Lower lobe of right lung (tissue), 2 donors: ENCODE results near the gene SLX4IP. TPM values are rescaled to one million over a fixed set of nuclear protein-coding genes. Genes with fewer than 3 reads are reported as not detected.

Experiments
- ATAC-seq, 2 donors: fragments of 200-7000 bp; cut with Tn5 transposase; one replicate each; pipeline ENCODE4 v1.9.1; 2020 to 2022; ENCODE audit warnings: mild to moderate bottlenecking in 2 of 2, moderate library complexity in 2 of 2
- DNase-seq: peaks from one replicate; pipeline ENCODE4 v3.0.0-alpha.2; 2020
- H3K27ac ChIP-seq: fragments of 200-600 bp; one replicate; pipeline ENCODE4 v1.8.0; 2022
- H3K27me3 ChIP-seq: fragments of 200-600 bp; one replicate; pipeline ENCODE4 v1.8.0; 2022; ENCODE audit warnings: low read depth
- H3K36me3 ChIP-seq: fragments of 200-600 bp; one replicate; pipeline ENCODE4 v1.8.0; 2022; ENCODE audit warnings: mild to moderate bottlenecking
- H3K4me1 ChIP-seq: fragments of 200-600 bp; one replicate; pipeline ENCODE4 v1.8.0; 2022
- H3K4me3 ChIP-seq: fragments of 200-600 bp; one replicate; pipeline ENCODE4 v1.8.0; 2022; ENCODE audit warnings: mild to moderate bottlenecking
- H3K9me3 ChIP-seq: fragments of 200-600 bp; one replicate; pipeline ENCODE4 v1.8.0; 2022
- CTCF ChIP-seq: fragments of 200-600 bp; IDR thresholded peaks from one replicate; pipeline ENCODE4 v1.8.0; 2022; ENCODE audit warnings: antibody characterized with exemption, mild to moderate bottlenecking
- intact Hi-C: fragments of 100-400 bp; cut with DNase I; formaldehyde crosslinking; loops from one replicate; pipeline ENCODE4 v1.11.0; 2022
- total RNA-seq: library from RNA; stranded (reverse); fragmentation: NEBNext Ultra II Directional; extraction: Animal tissue kit (Norgen Biotek cat#: 25700); gene quantifications from one replicate; pipeline ENCODE4 v1.2.1, GENCODE V29; 2021
- donor health status: DM: no; HTN: yes; CAD: no; lungs with severe emphysema.

The SLX4IP gene
- total RNA-seq, 1 donor from 2014 or later = 5.8 TPM

GRCh38 chr20:10432079-10432478 is 3.0 kb upstream of the SLX4IP start:
- H3K27me3 ChIP-seq = no peaks in the 10 kb centered on the region
- no peaks in the 10 kb centered on the region for H3K9me3 ChIP-seq
- H3K4me1 ChIP-seq = peaks cover 33% of the 10 kb centered on the region
- no peaks in the 10 kb centered on the region for H3K36me3 ChIP-seq
- H3K4me3 ChIP-seq = no peak overlapping the region
- DNase-seq (no peak), ATAC-seq (no peak)
- intact Hi-C loops = no loop called here
- no peak for TF ChIP-seq CTCF
- H3K27ac ChIP-seq = no peak overlapping the region

- Histone ChIP-seq H3K4me1 (peaks cover 33% of the 10 kb centered on the region), H3K4me3 (peak overlapping the region; percentile 97), H3K36me3 (no peaks in the 10 kb centered on the region), H3K9me3 (no peaks in the 10 kb centered on the region), H3K27me3 (no peaks in the 10 kb centered on the region), H3K27ac (peak overlapping the region; percentile 94)
- TF ChIP-seq CTCF = no peak
- intact Hi-C loops = no loop called here
- DNase-seq = no peak
- no peak for ATAC-seq
Observed at GRCh38 chr20:10433014-10433622, 2.0 kb upstream of the SLX4IP start.

DNA sequence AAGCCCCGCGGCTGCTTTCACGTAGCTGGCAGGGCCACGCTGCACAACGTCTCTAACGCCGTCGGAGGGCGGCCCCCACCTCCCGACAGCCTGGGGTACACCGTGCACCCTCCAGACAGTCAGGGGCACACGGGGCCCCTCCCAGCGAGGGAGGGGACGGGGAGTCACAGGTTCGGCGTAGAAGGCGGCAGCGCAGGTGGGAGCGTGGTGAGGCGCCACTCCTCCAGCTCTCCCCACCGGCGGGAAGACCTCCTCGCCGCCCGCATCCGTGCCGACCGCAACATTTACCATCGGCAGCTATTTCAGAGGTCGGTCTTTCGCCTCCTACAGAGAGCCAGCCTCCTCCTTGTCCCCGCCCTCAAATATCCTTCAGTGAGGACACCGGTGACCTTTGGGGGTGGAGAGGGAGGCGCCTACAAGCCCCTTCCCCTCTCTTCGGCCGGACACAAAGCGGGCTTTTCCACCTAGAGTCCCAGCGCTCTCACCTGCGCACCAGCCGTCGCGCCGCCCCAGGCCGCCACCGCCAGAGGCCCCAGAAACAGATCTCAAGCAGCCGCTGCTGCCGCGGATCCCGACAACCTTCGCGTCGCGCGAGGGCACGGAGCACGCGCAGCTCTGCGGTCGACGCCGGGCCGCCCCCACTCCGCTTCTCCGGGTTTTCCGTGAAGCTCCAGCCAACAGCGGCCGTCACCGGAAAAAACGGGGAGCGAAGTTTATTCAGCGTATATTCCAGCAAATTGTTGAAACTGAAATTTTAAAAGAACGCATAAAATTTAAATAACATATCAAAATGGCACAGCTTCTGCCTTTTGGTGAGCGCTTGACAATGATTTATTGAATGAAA is 1.3 kb upstream of the SLX4IP start, which contains the start of gene MKKS:
TSS of gene MKKS (minus strand) at position 600 of the 844 bp plus-strand sequence. CDS start 20,708 bp downstream, outside the sequence.
- Histone ChIP-seq H3K9me3 (no peaks in the 10 kb centered on the region), H3K27me3 (no peaks in the 10 kb centered on the region), H3K4me3 (peak within 1 kb of the TSS; percentile 97), H3K27ac (peak within 1 kb of the TSS; percentile 94), H3K4me1 (peaks cover 33% of the 10 kb centered on the region), H3K36me3 (no peaks in the 10 kb centered on the region)
- DNase-seq (peak; percentile 94), ATAC-seq (peak; percentile 92 to 94)
- intact Hi-C loops = no loop called here
- no peak for TF ChIP-seq CTCF

- Histone ChIP-seq H3K27me3 (no peaks in the 10 kb centered on the region), H3K36me3 (no peaks in the 10 kb centered on the region), H3K9me3 (no peaks in the 10 kb centered on the region), H3K27ac (peak overlapping the region; percentile 94), H3K4me1 (peaks cover 33% of the 10 kb centered on the region), H3K4me3 (peak overlapping the region; percentile 97)
- no peak for TF ChIP-seq CTCF
- intact Hi-C loops = no loop called here
- peak; percentile 91 for DNase-seq
- ATAC-seq = peak; percentile 94 to 95
Observed at GRCh38 chr20:10434467-10434831, 656 bp upstream of the SLX4IP start.

GRCh38 chr20:10436053-10436699 is 1.1 kb downstream of the SLX4IP start:
- intact Hi-C loops = no loop called here
- Histone ChIP-seq H3K36me3 (no peaks in the 10 kb centered on the region), H3K9me3 (no peaks in the 10 kb centered on the region), H3K4me3 (peak overlapping the region; percentile 97), H3K27me3 (no peaks in the 10 kb centered on the region), H3K4me1 (peaks cover 31% of the 10 kb centered on the region), H3K27ac (no peak overlapping the region)
- TF ChIP-seq CTCF = no peak
- DNase-seq (no peak), ATAC-seq (no peak)
